GM12865 (cell line): ENCODE data around the gene PRKCQ.

Experiments
- DNase-seq: peaks from one replicate; pipeline ENCODE4 v3.0.0; 2010; ENCODE audit warnings: low read depth
- H3K4me3 ChIP-seq: 2 replicates; pipeline ENCODE4 v1.5.1; 2011; ENCODE audit warnings: mild to moderate bottlenecking, low read depth, low read length, control low read depth
- TF ChIP-seq, protein P1 (sequence below): IDR thresholded peaks from 2 replicates; pipeline ENCODE4 v1.5.1; 2011; ENCODE audit warnings: low read length, control low read depth, low read depth, inconsistent platforms; ENCODE audit not compliant: insufficient read depth; ENCODE audit errors: missing control alignments

Gene PRKCQ

DNA sequence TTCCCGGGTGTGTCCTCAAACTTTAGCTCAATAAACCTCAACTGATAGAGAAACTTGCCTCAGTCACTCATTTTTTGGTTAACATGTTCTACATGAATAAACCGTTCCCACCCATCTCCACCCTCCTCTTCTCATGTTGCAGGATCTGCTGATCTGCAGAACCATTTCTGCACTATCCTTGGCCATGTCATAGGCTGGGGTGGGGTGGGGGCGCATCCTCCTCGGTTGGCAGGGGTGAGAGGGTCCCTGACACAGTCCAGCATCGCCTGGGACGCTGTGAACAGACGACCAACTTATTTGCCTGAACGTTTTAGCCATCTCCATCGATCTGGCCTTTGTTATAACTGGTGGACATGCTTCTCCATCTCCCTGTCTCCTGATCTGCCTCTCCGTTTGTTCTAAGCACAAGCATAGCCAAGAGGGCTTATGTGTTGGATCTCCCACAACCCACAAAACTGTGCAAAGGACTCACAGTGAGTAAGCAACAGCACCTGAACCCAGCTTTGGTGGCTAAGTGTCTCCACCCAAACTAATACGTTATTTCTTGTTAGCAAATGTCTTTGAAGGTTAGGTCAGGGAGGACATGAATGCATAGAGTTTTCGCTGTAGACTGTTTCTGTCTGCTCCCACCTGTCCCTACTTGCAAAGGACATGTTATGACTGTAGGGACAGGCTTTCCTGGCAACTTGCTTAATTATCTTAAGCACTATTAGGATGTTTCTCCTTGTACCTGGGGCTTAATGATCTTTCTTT lies 51.7 kb downstream of the PRKCQ start:
- TF ChIP-seq, protein P1, sequence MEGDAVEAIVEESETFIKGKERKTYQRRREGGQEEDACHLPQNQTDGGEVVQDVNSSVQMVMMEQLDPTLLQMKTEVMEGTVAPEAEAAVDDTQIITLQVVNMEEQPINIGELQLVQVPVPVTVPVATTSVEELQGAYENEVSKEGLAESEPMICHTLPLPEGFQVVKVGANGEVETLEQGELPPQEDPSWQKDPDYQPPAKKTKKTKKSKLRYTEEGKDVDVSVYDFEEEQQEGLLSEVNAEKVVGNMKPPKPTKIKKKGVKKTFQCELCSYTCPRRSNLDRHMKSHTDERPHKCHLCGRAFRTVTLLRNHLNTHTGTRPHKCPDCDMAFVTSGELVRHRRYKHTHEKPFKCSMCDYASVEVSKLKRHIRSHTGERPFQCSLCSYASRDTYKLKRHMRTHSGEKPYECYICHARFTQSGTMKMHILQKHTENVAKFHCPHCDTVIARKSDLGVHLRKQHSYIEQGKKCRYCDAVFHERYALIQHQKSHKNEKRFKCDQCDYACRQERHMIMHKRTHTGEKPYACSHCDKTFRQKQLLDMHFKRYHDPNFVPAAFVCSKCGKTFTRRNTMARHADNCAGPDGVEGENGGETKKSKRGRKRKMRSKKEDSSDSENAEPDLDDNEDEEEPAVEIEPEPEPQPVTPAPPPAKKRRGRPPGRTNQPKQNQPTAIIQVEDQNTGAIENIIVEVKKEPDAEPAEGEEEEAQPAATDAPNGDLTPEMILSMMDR = no peak
- no peak overlapping the region for H3K4me3 ChIP-seq
- no peak for DNase-seq

DNA sequence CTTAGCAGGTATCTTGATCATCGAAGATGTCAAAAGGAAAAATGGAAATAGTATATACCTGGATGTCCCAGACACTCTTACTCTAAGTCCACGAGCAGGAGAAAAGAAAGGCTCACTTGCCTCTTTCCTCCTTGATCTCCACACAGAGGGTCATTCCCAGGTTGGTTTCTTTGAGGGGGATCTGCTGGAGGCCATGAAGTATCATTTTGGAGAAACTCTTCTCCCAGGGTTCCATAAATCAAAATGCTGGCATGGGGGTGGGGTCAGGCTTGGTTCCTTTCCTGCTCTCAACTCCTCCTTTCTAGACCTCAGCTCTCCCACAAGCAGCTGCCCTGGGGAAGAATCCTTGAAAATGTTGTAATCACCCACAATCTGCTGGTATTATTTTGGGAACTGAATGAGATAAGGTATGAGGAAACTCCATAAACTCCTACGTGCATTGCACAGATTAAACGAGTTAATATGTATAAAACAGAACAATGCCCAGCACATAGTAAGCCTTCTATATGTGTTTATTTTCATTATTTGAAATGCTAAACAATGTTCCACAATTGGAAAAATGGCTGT lies 54.4 kb downstream of the PRKCQ start:
- no peak overlapping the region for H3K4me3 ChIP-seq
- TF ChIP-seq, protein P1 = no peak
- DNase-seq = no peak

DNA sequence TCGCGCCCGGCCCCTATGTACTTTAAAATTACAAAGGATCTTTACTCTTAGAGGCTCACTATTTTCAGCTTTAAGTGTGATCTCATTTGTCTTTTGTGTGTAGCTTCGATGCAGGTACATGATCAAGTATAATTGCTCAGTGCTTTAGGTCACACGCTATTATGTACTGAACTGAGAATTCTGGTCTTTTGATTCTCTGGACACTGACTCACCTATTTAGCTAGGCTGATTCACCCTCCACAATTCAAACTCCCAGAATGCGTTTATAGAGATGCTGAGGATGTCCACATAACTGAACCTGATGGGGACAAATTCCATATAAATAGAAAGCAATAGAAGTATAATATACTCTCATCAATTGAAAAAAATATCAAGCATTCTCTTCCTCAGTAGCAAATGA lies 57.8 kb downstream of the PRKCQ start:
- TF ChIP-seq, protein P1 = no peak
- no peak overlapping the region for H3K4me3 ChIP-seq
- DNase-seq = no peak

DNA sequence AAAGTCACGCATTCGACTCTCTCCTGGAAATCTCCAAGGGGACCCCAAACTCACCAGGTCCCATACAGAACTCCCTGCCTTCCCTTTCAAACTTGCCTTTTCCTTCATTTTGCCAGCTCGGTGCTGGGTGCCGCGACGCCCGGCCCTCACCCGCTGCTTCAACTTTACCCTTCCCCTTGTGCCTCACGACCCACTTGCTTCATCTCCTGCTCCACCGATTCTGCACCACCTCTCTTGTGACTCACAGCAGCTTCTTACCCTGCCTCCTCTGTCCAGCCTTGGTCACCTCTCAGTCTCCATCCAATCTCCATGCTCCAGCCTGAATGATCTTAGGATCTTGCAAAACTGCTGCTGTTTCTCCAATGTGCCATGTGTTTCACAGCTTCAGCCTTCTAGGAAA lies 59.9 kb downstream of the PRKCQ start:
- TF ChIP-seq, protein P1 = no peak
- no peak overlapping the region for H3K4me3 ChIP-seq
- no peak for DNase-seq

DNA sequence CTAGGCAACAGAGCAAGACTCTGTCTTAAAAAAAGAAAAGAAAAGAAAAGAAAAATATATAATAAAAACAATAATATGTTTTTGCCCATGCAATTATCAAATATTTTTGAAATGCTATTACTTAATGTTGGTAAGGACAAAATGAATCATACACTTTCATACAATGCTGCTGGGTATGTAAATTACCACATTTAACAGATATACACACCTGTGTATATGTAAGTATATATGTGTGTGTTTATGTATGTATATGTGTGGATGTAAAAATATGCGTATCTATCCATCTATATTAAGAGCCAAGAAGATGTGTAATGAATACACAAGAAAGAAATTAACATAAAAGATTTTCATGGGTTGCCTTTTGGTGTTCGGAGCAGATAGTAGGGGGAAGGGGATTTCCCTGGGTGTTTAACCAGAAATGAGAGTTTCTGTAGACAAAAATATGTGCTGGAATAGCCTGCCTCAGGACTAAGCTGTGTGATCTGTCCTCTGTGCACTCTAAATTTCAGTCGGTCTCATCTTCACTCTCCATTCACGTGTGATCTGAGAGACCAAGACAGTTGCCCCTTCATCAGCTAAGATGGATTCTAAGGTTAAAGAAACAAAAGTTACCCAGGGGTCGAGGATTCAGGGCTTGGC lies 61.2 kb downstream of the PRKCQ start:
- no peak for DNase-seq
- TF ChIP-seq, protein P1 = no peak

DNA sequence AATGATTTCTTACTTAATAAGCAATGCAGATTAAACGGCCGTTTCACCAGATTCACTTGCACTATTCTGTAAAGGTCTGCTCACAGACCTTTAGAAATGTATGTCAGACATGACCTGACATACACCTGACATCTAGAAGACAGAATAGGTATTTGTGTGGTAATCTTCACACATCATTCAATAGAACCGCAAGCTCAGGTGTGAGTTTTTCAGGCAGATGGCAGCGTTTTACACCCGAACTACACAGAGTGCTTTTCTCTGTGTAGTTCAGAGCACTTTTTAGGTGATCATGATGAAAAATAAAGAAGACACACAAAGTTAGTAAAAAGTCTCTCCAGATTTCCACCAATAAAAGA lies 63.2 kb downstream of the PRKCQ start:
- no peak for DNase-seq
- TF ChIP-seq, protein P1 = no peak
- H3K4me3 ChIP-seq = no peak overlapping the region

More for the DNA sequence above, 61.2 kb downstream of the PRKCQ start:
- H3K4me3 ChIP-seq = no peak overlapping the region
